HCT116 (cell line): ENCODE measurements around the gene PCCB. TPM values are rescaled to one million over a fixed set of nuclear protein-coding genes. Genes with fewer than 3 reads are reported as not detected.

Experiments
- ATAC-seq: fragments of 200-7000 bp; cut with Tn5 transposase; 2 replicates; pipeline ENCODE4 v1.9.1; 2020; ENCODE audit warnings: mild to moderate bottlenecking, moderate library complexity
- BruUV-seq: library from RNA; stranded (reverse); fragments of 400-500 nt; replicated peaks from 2 replicates; lab custom pipeline; 2021; lab: Mats Ljungman, UMichigan
- CTCF ChIA-PET: fragments of 300-600 bp; sonication (Branson Sonifier 250); formaldehyde crosslinking; loops from one replicate; lab custom pipeline; 2021; ENCODE audit warnings: antibody characterized with exemption; lab: Charles Lee
- POLR2A ChIA-PET: fragments of 300-600, 350-600 bp; sonication (Branson Sonifier 250); formaldehyde crosslinking; loops from one replicate; lab custom pipeline; 2021; ENCODE audit warnings: antibody characterized with exemption; lab: Charles Lee
- RAD21 ChIA-PET, 2 experiments: fragments of 300-600 bp; sonication (Branson Sonifier 250); formaldehyde crosslinking; loops; one replicate each; lab custom pipeline; 2023; ENCODE audit warnings: low total read pairs in 2 of 2; ENCODE audit not compliant: uncharacterized antibody in 2 of 2, unreplicated experiment in 2 of 2, low non-redundant PET in 1 of 2; lab: Charles Lee
- DNase-seq: peaks from one replicate; pipeline ENCODE4 v3.0.0-alpha.2; 2010; ENCODE audit warnings: low read depth, low spot score
- H2AFZ ChIP-seq: fragments of 200-600 bp; shearing (Covaris generic), sonication (generic); 2 replicates; pipeline ENCODE4 v1.6.1; 2017; ENCODE audit warnings: low read depth, mixed run types, mixed read lengths, antibody characterized with exemption, low read length; ENCODE audit not compliant: poor library complexity, severe bottlenecking
- H3K27ac ChIP-seq: 2 replicates; pipeline ENCODE4 v1.5.1; 2012; ENCODE audit warnings: low read depth, low read length
- H3K27me3 ChIP-seq: fragments of 200-600 bp; sonication (generic); 2 replicates; pipeline ENCODE4 v1.6.1; 2016; ENCODE audit warnings: mixed run types, low read length, mixed read lengths; ENCODE audit not compliant: insufficient read depth
- H3K36me3 ChIP-seq, 2 experiments: fragments of 200-500 bp in 1 of 2; fragments of 200-600 bp in 1 of 2; sonication (Bioruptor generic) in 1 of 2; sonication (generic) in 1 of 2; 2 replicates each; pipeline versions ENCODE4 v1.5.1 to v1.6.1; 2014 to 2016; ENCODE audit warnings: low read length in 2 of 2, inconsistent platforms in 1 of 2, mixed read lengths in 1 of 2, mixed run types in 1 of 2; ENCODE audit not compliant: insufficient read depth in 2 of 2, control insufficient read depth in 1 of 2
- H3K4me1 ChIP-seq, 2 experiments: fragments of 200-600 bp in 1 of 2; sonication (generic) in 1 of 2; 2 replicates each; pipeline versions ENCODE4 v1.5.1 to v1.6.1; 2012 to 2017; ENCODE audit warnings: low read length in 2 of 2, inconsistent platforms in 1 of 2, mild to moderate bottlenecking in 1 of 2, mixed read lengths in 1 of 2, mixed run types in 1 of 2, moderate library complexity in 1 of 2; ENCODE audit not compliant: insufficient read depth in 2 of 2, control insufficient read depth in 1 of 2
- H3K4me2 ChIP-seq: fragments of 200-600 bp; sonication (generic); 2 replicates; pipeline ENCODE4 v1.6.1; 2017; ENCODE audit warnings: mixed run types, low read length, mixed read lengths
- H3K4me3 ChIP-seq, 2 experiments: fragments of 200-600 bp in 1 of 2; sonication (generic) in 1 of 2; replicated peaks in 1 of 2; 2 replicates each; pipeline ENCODE4 v1.5.1; 2011 to 2016; ENCODE audit warnings: low read length in 2 of 2, control low read depth in 1 of 2, low read depth in 1 of 2, mild to moderate bottlenecking in 1 of 2, mixed read lengths in 1 of 2, mixed run types in 1 of 2
- H3K79me2 ChIP-seq: fragments of 200-600 bp; sonication (generic); 2 replicates; pipeline ENCODE4 v1.6.1; 2017; ENCODE audit warnings: mild to moderate bottlenecking, mixed run types, low read length, moderate library complexity, mixed read lengths; ENCODE audit not compliant: insufficient read depth
- H3K9ac ChIP-seq: fragments of 200-600 bp; sonication (generic); 2 replicates; pipeline ENCODE4 v1.6.1; 2016; ENCODE audit warnings: low read length, mixed read lengths
- H3K9me2 ChIP-seq: fragments of 200-600 bp; sonication (generic), shearing (Covaris generic); 2 replicates; pipeline ENCODE4 v1.6.1; 2017; ENCODE audit warnings: mixed run types, mild to moderate bottlenecking, moderate library complexity; ENCODE audit not compliant: insufficient read depth
- H3K9me3 ChIP-seq, 2 experiments: fragments of 200-500 bp in 1 of 2; fragments of 200-600 bp in 1 of 2; sonication (Bioruptor generic) in 1 of 2; sonication (generic) in 1 of 2; 2 replicates each; pipeline ENCODE4 v1.6.1; 2014 to 2017; ENCODE audit warnings: low read length in 2 of 2, mixed read lengths in 2 of 2, inconsistent platforms in 1 of 2, low read depth in 1 of 2, mild to moderate bottlenecking in 1 of 2, mixed run types in 1 of 2, moderate library complexity in 1 of 2; ENCODE audit not compliant: control insufficient read depth in 1 of 2, insufficient read depth in 1 of 2
- H4K20me1 ChIP-seq: fragments of 200-600 bp; sonication (generic), shearing (Covaris generic); 2 replicates; pipeline ENCODE4 v1.6.1; 2017; ENCODE audit warnings: mixed run types, mild to moderate bottlenecking, moderate library complexity; ENCODE audit not compliant: insufficient read depth
- CBX3 ChIP-seq: IDR thresholded peaks from 2 replicates; pipeline ENCODE4 v1.6.1; 2012; ENCODE audit warnings: low read depth
- CEBPB ChIP-seq: IDR thresholded peaks from 2 replicates; pipeline ENCODE4 v1.6.1; 2012; ENCODE audit warnings: low read depth
- EGR1 ChIP-seq: IDR thresholded peaks from 2 replicates; pipeline ENCODE4 v1.6.1; 2012; ENCODE audit warnings: low read depth
- ELF1 ChIP-seq: IDR thresholded peaks from 2 replicates; pipeline ENCODE4 v1.6.1; 2012; ENCODE audit warnings: low read depth, borderline replicate concordance
- EZH2 ChIP-seq: fragments of 200-600 bp; sonication (generic); IDR thresholded peaks from 2 replicates; pipeline ENCODE4 v1.6.1; 2017; ENCODE audit warnings: antibody characterized with exemption, mixed run types
- EZH2phosphoT487 ChIP-seq: fragments of 200-600 bp; IDR thresholded peaks from 2 replicates; pipeline ENCODE4 v1.6.1; 2018; ENCODE audit warnings: antibody characterized with exemption, borderline replicate concordance
- FOSL1 ChIP-seq: IDR thresholded peaks from 2 replicates; pipeline ENCODE4 v1.6.1; 2012; ENCODE audit warnings: low read depth
- POLR2AphosphoS5 ChIP-seq: IDR thresholded peaks from 2 replicates; pipeline ENCODE4 v1.6.1; 2011; ENCODE audit warnings: mild to moderate bottlenecking, low read depth, low read length, moderate library complexity
- RAD21 ChIP-seq: IDR thresholded peaks from 2 replicates; pipeline ENCODE4 v1.6.1; 2012; ENCODE audit warnings: low read depth, mild to moderate bottlenecking
- SP1 ChIP-seq: IDR thresholded peaks from 2 replicates; pipeline ENCODE4 v1.6.1; 2012; ENCODE audit warnings: low read depth
- ZBTB33 ChIP-seq: IDR thresholded peaks from 2 replicates; pipeline ENCODE4 v1.6.1; 2011; ENCODE audit warnings: mild to moderate bottlenecking, low read length, moderate library complexity; ENCODE audit not compliant: insufficient replicate concordance; ENCODE audit errors: extremely low read depth
- ZNF274 ChIP-seq: fragments of 200-500 bp; sonication (Bioruptor generic); IDR thresholded peaks from 2 replicates; pipeline ENCODE4 v1.6.1; 2014; ENCODE audit warnings: mild to moderate bottlenecking, low read depth, low read length, inconsistent platforms
- intact Hi-C: fragments of 100-400 bp; cut with micrococcal nuclease; formaldehyde crosslinking; loops from 2 replicates; pipeline ENCODE4 v1.10.0; 2022
- total RNA-seq: library from RNA; stranded (reverse); gene quantifications from one replicate; pipeline ENCODE4 v1.2.1, GENCODE V29; 2021; ENCODE audit not compliant: unreplicated experiment

Gene PCCB
- total RNA-seq, 1 experiment from 2014 or later = 48.9 TPM

GRCh38 chr3:136377508-136377907 is 127.4 kb downstream of the PCCB start:
- Histone ChIP-seq H3K79me2 (no peaks in the 10 kb centered on the region), H4K20me1 (no peaks in the 10 kb centered on the region), H3K27me3 (no peaks in the 10 kb centered on the region), H3K9me3 (no peaks in the 10 kb centered on the region), H3K9ac (no peak overlapping the region), H3K4me1 (peaks cover 0 to 9% of the 10 kb centered on the region in 2 experiments; a peak in 2 of 4 replicates), H3K4me2 (no peak overlapping the region), H3K27ac (no peak overlapping the region), H3K36me3 (no peaks in the 10 kb centered on the region), H3K9me2 (no peaks in the 10 kb centered on the region), H3K4me3 (no peak overlapping the region), H2AFZ (no peak overlapping the region)
- TF ChIP-seq EZH2 (no peak), RAD21 (no peak), FOSL1 (no peak), EZH2phosphoT487 (no peak), ZBTB33 (no peak), ELF1 (no peak), EGR1 (no peak), CBX3 (no peak), POLR2AphosphoS5 (no peak), ZNF274 (no peak), CEBPB (no peak), SP1 (no peak)
- CTCF ChIA-PET = interaction anchor here (2.0 kb wide), 1 partner anchor 14 kb away, joined by 6 read pairs; no protein-coding TSS in a partner anchor
- ATAC-seq (no peak), DNase-seq (no peak)
- intact Hi-C loops = no loop called here
- RAD21 ChIA-PET = no interaction called here
- no TSS peak for BruUV-seq
- POLR2A ChIA-PET = no interaction called here
